Thoracic aorta (tissue), 2 donors: ENCODE measurements around the gene SDK1. TPM values are rescaled to one million over a fixed set of nuclear protein-coding genes. Genes with fewer than 3 reads are reported as not detected.

ENCODE experiments used
- ATAC-seq: fragments of 150-250 bp; one replicate; pipeline ENCODE4 v1.8.0; 2017; ENCODE audit warnings: low read depth; ENCODE audit not compliant: insufficient number of reproducible peaks, low FRiP score
- DNase-seq: peaks from one replicate; pipeline ENCODE4 v3.0.0-alpha.2; 2020; ENCODE audit warnings: low spot score
- H3K27ac ChIP-seq, 2 donors: fragments of 200-600 bp; sonication (generic); 1 replicate in 1 of 2; 2 replicates in 1 of 2; pipeline ENCODE4 v1.5.1; 2016; ENCODE audit warnings: mild to moderate bottlenecking in 2 of 2, moderate library complexity in 2 of 2
- H3K27me3 ChIP-seq: fragments of 200-600 bp; sonication (generic); replicated peaks from 2 replicates; pipeline ENCODE4 v1.6.0; 2016; ENCODE audit warnings: mild to moderate bottlenecking; ENCODE audit not compliant: insufficient read depth
- H3K36me3 ChIP-seq: fragments of 200-600 bp; sonication (generic); one replicate; pipeline ENCODE4 v1.5.1; 2016
- H3K4me1 ChIP-seq, 2 donors: fragments of 200-600 bp; sonication (generic); 1 replicate in 1 of 2; 2 replicates in 1 of 2; pipeline versions ENCODE4 v1.5.1 to v1.6.0; 2016; ENCODE audit warnings: low read depth in 2 of 2, mild to moderate bottlenecking in 1 of 2; ENCODE audit not compliant: control insufficient read depth in 1 of 2
- H3K4me3 ChIP-seq: fragments of 200-600 bp; sonication (generic); 2 replicates; pipeline ENCODE4 v1.5.1; 2016; ENCODE audit warnings: mild to moderate bottlenecking
- H3K9me3 ChIP-seq: fragments of 200-600 bp; sonication (generic); 2 replicates; pipeline ENCODE4 v1.5.1; 2016
- CTCF ChIP-seq: fragments of 200-600 bp; sonication (generic); IDR thresholded peaks from one replicate; pipeline ENCODE4 v1.5.1; 2019; ENCODE audit warnings: antibody characterized with exemption
- total RNA-seq, 2 donors: library from RNA; depleted of rRNA; stranded (reverse); fragments of >200 nt; gene quantifications; one replicate each; pipeline versions ENCODE4 v1.1.0 to v1.2.3, GENCODE V29; 2016

SDK1 gene
- total RNA-seq, 2 donors from 2014 or later, result 27.5 to 29.2 TPM

- H3K4me3 ChIP-seq, result no peak overlapping the region
- no peak for ATAC-seq
- TF ChIP-seq CTCF, result no peak
- no peak for DNase-seq
- H3K4me1 ChIP-seq, result peaks cover 0 to 10% of the 10 kb centered on the region in 2 donors
- H3K36me3 ChIP-seq, result no peaks in the 10 kb centered on the region
- no peak overlapping the region for H3K27ac ChIP-seq
- H3K27me3 ChIP-seq, result no peaks in the 10 kb centered on the region
- H3K9me3 ChIP-seq, result no peaks in the 10 kb centered on the region
These were observed 263.2 kb downstream of the SDK1 start for GRCh38 chr7:3564231-3564630.

GRCh38 chr7:3568516-3568915 lies 267.5 kb downstream of the SDK1 start:
- H3K36me3 ChIP-seq, result no peaks in the 10 kb centered on the region
- no peak overlapping the region for H3K4me3 ChIP-seq
- H3K4me1 ChIP-seq, result no peaks in the 10 kb centered on the region
- H3K27ac ChIP-seq, result no peak overlapping the region
- DNase-seq (no peak), ATAC-seq (no peak)
- TF ChIP-seq CTCF, result no peak
- no peaks in the 10 kb centered on the region for H3K27me3 ChIP-seq
- no peaks in the 10 kb centered on the region for H3K9me3 ChIP-seq

GRCh38 chr7:3569643-3570042 lies 268.6 kb downstream of the SDK1 start:
- Histone ChIP-seq H3K36me3 (no peaks in the 10 kb centered on the region), H3K27ac (no peak overlapping the region), H3K27me3 (no peaks in the 10 kb centered on the region), H3K4me1 (no peaks in the 10 kb centered on the region), H3K4me3 (no peak overlapping the region), H3K9me3 (no peaks in the 10 kb centered on the region)
- ATAC-seq (no peak), DNase-seq (no peak)
- TF ChIP-seq CTCF, result no peak

GRCh38 chr7:3573151-3573550 lies 272.1 kb downstream of the SDK1 start:
- Histone ChIP-seq H3K9me3 (peaks cover 1% of the 10 kb centered on the region), H3K36me3 (no peaks in the 10 kb centered on the region), H3K27me3 (no peaks in the 10 kb centered on the region), H3K4me1 (no peaks in the 10 kb centered on the region), H3K4me3 (no peak overlapping the region), H3K27ac (no peak overlapping the region)
- ATAC-seq, result no peak
- no peak for DNase-seq
- TF ChIP-seq CTCF, result no peak

- no peak for ATAC-seq
- Histone ChIP-seq H3K27me3 (no peaks in the 10 kb centered on the region), H3K4me3 (no peak overlapping the region), H3K27ac (no peak overlapping the region), H3K36me3 (no peaks in the 10 kb centered on the region), H3K9me3 (peaks cover 11% of the 10 kb centered on the region), H3K4me1 (no peaks in the 10 kb centered on the region)
- DNase-seq, result no peak
- no peak for TF ChIP-seq CTCF
These were observed 273.3 kb downstream of the SDK1 start for GRCh38 chr7:3574386-3574785.
